Subcutaneous adipose tissue (tissue), 4 donors: ENCODE measurements around the gene NUP210. TPM values are rescaled to one million over a fixed set of nuclear protein-coding genes. Genes with fewer than 3 reads are reported as not detected.

Experiments
- CTCF ChIP-seq: fragments of 450-650 bp; IDR thresholded peaks from one replicate; pipeline ENCODE4 v1.5.1; 2016; ENCODE audit warnings: low read depth, mild to moderate bottlenecking, control low read depth, antibody characterized with exemption, moderate library complexity
- total RNA-seq, 4 donors: library from RNA; depleted of rRNA; stranded (reverse); fragments of >200 nt; gene quantifications; one replicate each; pipeline ENCODE4 v1.1.0, GENCODE V29; 2016

NUP210 gene
- total RNA-seq, 4 donors from 2014 or later, result 1.1 to 9.9 (median 2.0) TPM

- no peak for TF ChIP-seq CTCF
Observed at GRCh38 chr3:13461169-13462124, 41.3 kb upstream of the NUP210 start.

GRCh38 chr3:13460341-13460736 lies 40.2 kb upstream of the NUP210 start:
- TF ChIP-seq CTCF, result no peak

- TF ChIP-seq CTCF, result no peak
Observed at GRCh38 chr3:13459605-13460340, 39.7 kb upstream of the NUP210 start.

GRCh38 chr3:13457593-13457992 lies 37.5 kb upstream of the NUP210 start:
- TF ChIP-seq CTCF, result no peak

- TF ChIP-seq CTCF, result no peak
Observed at GRCh38 chr3:13455644-13456043, 35.5 kb upstream of the NUP210 start.

- TF ChIP-seq CTCF, result no peak
Observed at GRCh38 chr3:13452490-13453335, 32.6 kb upstream of the NUP210 start.
